ENCODE results near the gene FAM53A. TPM values are rescaled to one million over a fixed set of nuclear protein-coding genes. Genes with fewer than 3 reads are reported as not detected.

FAM53A gene
- total RNA-seq, 2 donors from 2014 or later: 0.66 to 2.3 TPM

DNA sequence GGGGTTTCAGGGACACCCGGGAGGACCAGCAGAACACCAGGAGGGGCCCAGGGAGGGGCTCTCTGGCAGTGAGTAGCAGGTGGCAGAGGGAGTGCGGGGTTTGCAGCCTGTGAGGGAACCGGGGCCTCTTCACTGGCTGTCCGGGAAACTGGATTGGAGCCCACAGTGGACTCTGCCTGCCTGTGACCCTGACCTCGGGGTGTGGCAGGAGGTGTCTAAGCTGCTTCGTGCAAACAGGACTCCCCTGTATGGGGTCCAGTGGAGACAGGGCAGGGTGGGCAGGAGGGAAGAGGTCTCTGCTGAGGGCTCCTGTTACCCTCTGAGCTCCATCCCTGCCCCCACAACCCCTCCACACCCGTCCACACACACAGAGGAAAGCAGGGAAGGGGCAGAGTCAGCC lies 50.1 kb downstream of the FAM53A start:
- intact Hi-C loops (cut with DNase I): no loop called here
- Histone ChIP-seq H3K27ac (no peak overlapping the region), H3K9me3 (no peaks in the 10 kb centered on the region), H3K27me3 (no peaks in the 10 kb centered on the region), H3K4me1 (no peaks in the 10 kb centered on the region), H3K4me3 (no peak overlapping the region), H3K36me3 (replicated peaks in 1 of 2; ENCODE audit: insufficient read depth in 1 of 2, low read depth in 2 of 2) (no peaks in the 10 kb centered on the region)
- no peak for ATAC-seq
- no peak for TF ChIP-seq POLR2A (IDR thresholded peaks at IDR 0.05)
- TF ChIP-seq, protein P1, sequence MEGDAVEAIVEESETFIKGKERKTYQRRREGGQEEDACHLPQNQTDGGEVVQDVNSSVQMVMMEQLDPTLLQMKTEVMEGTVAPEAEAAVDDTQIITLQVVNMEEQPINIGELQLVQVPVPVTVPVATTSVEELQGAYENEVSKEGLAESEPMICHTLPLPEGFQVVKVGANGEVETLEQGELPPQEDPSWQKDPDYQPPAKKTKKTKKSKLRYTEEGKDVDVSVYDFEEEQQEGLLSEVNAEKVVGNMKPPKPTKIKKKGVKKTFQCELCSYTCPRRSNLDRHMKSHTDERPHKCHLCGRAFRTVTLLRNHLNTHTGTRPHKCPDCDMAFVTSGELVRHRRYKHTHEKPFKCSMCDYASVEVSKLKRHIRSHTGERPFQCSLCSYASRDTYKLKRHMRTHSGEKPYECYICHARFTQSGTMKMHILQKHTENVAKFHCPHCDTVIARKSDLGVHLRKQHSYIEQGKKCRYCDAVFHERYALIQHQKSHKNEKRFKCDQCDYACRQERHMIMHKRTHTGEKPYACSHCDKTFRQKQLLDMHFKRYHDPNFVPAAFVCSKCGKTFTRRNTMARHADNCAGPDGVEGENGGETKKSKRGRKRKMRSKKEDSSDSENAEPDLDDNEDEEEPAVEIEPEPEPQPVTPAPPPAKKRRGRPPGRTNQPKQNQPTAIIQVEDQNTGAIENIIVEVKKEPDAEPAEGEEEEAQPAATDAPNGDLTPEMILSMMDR (IDR thresholded peaks at IDR 0.05): no peak
- no peak for DNase-seq
- 31 to 39% methylated on average over 6 to 7 of the region's 7 CpGs for WGBS, 2 donors

DNA sequence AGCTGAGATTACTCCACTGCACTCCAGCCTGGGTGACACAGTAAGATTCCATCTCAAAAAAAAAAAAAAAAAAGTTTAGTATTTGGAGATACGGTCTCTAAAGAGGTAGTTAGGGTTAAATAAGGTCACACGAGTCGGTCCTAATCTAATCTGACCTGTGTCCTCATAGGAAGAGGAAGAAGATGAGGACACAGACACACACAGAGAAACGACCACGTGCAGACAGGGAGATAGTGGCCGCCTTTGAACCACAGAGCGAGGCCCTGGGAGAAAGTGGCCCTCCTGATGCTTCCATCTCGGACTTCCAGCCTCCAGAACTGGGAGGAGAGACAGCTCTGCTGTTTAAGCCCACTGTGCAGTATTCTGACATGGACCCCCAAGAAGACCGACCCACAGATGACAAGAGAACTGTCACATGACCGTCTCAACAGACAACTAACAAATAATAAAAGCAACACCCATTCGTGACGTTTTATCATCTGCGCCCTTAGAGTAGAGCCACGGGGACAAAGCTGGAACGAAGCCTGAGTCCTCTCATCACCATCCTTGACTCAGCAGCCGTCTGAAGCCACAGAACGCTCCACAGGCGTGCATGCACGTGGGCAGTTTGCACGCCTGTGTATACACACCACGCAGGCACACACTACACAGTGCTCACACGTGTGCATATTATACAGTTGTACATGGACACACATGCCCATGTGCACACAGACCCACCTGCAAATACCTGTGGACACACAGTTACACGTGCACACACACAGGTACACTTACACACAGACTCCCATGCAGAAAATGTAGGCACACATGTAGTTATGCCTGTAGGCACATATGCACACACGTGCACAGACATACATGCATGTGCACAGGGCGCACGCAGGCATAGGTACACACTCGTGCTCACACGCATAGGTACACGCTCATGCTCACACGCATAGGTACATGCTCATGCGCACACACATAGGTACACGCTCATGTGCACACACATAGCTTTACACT lies 51.7 kb downstream of the FAM53A start:
- H3K4me1 ChIP-seq: no peaks in the 10 kb centered on the region
- no peak for TF ChIP-seq POLR2A (IDR thresholded peaks at IDR 0.05)
- H3K27ac ChIP-seq: no peak overlapping the region
- no peaks in the 10 kb centered on the region for H3K9me3 ChIP-seq
- intact Hi-C loops (cut with DNase I): no loop called here
- no peaks in the 10 kb centered on the region for H3K36me3 ChIP-seq (replicated peaks in 1 of 2; ENCODE audit: insufficient read depth in 1 of 2, low read depth in 2 of 2)
- DNase-seq (no peak), ATAC-seq (no peak)
- WGBS, 2 donors: 67 to 68% methylated on average over 31 to 32 of the region's 32 CpGs
- H3K27me3 ChIP-seq: no peaks in the 10 kb centered on the region
- H3K4me3 ChIP-seq: no peak overlapping the region

DNA sequence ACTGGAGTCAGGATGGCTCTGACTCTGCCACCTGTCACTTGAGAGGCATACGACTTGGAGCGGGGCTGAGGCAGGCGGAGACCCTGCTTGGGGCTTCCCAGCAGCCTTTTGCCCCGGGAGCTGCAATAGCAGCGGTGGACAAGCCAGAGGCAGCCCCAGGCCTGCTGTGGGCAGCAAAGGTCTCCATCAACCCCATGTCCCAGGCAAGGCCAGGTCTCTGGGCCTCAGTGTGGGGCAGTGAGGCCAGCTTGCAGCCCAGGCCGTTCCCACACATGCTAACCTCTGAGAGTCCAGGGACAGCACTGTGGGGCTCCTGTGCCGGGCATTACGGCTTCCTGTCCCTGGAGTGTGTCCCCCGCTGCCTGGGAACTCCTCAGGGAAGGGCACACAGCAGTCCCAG lies 53.0 kb downstream of the FAM53A start:
- Histone ChIP-seq H3K27ac (no peak overlapping the region), H3K9me3 (no peaks in the 10 kb centered on the region), H3K4me3 (no peak overlapping the region), H3K27me3 (no peaks in the 10 kb centered on the region), H3K36me3 (replicated peaks in 1 of 2; ENCODE audit: insufficient read depth in 1 of 2, low read depth in 2 of 2) (no peaks in the 10 kb centered on the region), H3K4me1 (no peaks in the 10 kb centered on the region)
- WGBS, 2 donors: 79 to 81% methylated on average over 9 of the region's 9 CpGs
- no peak for ATAC-seq
- no peak for DNase-seq
- TF ChIP-seq POLR2A (IDR thresholded peaks at IDR 0.05): no peak
- TF ChIP-seq, protein P1 (IDR thresholded peaks at IDR 0.05): no peak
- intact Hi-C loops (cut with DNase I): no loop called here

DNA sequence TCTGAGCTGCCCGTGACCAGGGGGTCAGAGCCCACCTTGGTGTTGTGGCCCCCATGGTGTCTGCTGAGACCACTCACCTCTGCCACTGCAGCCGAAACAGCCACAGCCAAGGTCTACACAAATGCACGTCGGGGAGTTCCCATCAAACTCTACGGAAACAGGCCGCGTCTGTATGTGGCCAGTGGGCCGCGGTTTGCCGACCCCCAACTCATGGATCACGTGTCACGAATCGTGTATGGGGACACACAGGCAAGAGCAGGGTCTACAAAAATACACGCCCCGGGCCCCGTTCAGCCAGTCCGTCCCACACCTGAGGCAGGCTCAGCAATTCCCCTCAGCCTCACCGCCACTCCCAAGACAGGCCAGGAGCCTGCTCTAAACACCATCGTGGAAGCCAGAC lies 53.8 kb downstream of the FAM53A start:
- 88 to 94% methylated on average over 16 to 19 of the region's 19 CpGs for WGBS, 2 donors

DNA sequence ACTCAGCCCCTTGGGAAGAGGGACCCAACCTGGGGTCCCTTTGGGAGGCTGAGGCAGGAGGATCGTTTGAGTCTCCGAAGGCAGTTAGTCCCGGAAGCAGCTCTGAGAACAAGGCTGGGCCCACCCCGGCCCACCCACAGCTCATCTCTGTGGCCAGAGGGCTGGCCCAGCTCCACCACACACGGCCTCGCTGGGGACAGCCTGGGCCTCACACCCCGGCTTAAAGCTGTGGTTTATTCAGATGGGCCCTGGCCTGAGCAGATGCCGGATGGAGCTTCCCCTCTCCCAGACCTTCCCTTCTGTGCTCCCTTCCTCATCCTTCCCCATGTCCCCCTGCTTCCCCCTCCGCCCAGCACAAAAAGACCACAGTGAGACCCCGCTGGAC lies 54.4 kb downstream of the FAM53A start:
- ATAC-seq: no peak
- TF ChIP-seq, protein P1 (IDR thresholded peaks at IDR 0.05): no peak
- no peak for TF ChIP-seq POLR2A (IDR thresholded peaks at IDR 0.05)
- Histone ChIP-seq H3K27ac (no peak overlapping the region), H3K36me3 (replicated peaks in 1 of 2; ENCODE audit: insufficient read depth in 1 of 2, low read depth in 2 of 2) (no peaks in the 10 kb centered on the region), H3K9me3 (no peaks in the 10 kb centered on the region), H3K27me3 (no peaks in the 10 kb centered on the region), H3K4me3 (no peak overlapping the region), H3K4me1 (no peaks in the 10 kb centered on the region)
- no peak for DNase-seq
- intact Hi-C loops (cut with DNase I): loop anchor here (10.0 kb wide), 1 partner anchor 275 kb away; no protein-coding TSS in a partner anchor
- 64 to 100% methylated on average over 1 to 10 of the region's 10 CpGs for WGBS, 2 donors

More for the DNA sequence above, 53.8 kb downstream of the FAM53A start:
- Histone ChIP-seq H3K4me3 (no peak overlapping the region), H3K36me3 (replicated peaks in 1 of 2; ENCODE audit: insufficient read depth in 1 of 2, low read depth in 2 of 2) (no peaks in the 10 kb centered on the region), H3K4me1 (no peaks in the 10 kb centered on the region), H3K27ac (no peak overlapping the region), H3K27me3 (no peaks in the 10 kb centered on the region), H3K9me3 (no peaks in the 10 kb centered on the region)
- TF ChIP-seq, protein P1 (IDR thresholded peaks at IDR 0.05): no peak
- no peak for TF ChIP-seq POLR2A (IDR thresholded peaks at IDR 0.05)
- intact Hi-C loops (cut with DNase I): no loop called here
- DNase-seq (no peak), ATAC-seq (no peak)
